OCI-LY7 (cell line): ENCODE results near the gene APOA1.

Source experiments
- CTCF ChIP-seq: fragments of 200-600 bp; sonication (generic); conservative IDR thresholded peaks from 2 replicates; pipeline ENCODE4 v1.5.1; 2014; ENCODE audit warnings: mild to moderate bottlenecking, antibody characterized with exemption, low read length, moderate library complexity, mixed read lengths
- EZH2phosphoT487 ChIP-seq: fragments of 200-600 bp; sonication (generic); IDR thresholded peaks from 2 replicates; pipeline ENCODE4 v1.6.1; 2018; ENCODE audit warnings: low read depth, borderline replicate concordance, mild to moderate bottlenecking, mixed run types, antibody characterized with exemption, low read length, moderate library complexity, mixed read lengths

GRCh38 chr11:116825434-116825833, 12.0 kb downstream of the APOA1 start:
- TF ChIP-seq CTCF = no peak
- TF ChIP-seq EZH2phosphoT487 = no peak
